ENCODE results near the gene TRMU.

The TRMU gene

DNA sequence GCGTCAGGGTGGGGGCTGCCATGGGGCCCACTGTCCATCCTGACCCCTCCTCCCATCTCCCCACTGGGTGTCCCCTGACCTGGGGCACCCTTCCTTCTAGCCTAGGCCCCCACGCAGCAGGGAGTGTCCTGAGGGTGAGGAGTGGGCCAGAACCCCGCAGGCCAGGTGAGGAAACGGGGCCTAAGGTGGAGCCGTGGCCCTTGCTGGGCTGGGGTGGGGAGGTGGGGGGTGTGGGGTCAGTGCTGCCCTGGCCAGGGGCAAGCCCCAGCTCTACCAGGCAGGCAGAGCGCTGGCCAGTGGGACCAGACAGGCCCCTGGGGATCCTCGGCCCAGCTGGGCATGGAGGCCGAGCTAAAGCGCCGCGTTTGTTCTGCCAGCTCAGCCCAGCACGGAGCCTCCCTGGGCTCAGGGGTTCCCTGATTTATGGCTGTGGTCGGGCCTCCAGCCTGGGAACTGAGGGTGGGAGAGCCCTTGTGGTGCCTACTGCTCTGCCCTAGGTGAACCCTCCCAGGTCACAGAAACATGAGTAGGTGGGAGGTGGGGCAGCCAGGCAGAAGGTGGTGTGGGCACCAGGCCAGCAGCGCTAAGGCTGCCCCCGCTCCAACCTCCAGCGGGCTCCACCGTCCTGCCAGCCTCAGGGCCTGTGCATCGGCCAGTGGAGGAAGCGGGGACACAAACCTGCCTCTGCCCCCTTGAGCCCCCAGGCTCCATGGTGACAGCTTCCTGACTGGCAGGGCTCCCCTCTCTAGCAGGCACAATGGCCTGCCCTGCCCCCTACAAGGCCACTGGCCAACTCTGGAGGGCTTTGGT, 22.4 kb downstream of the TRMU start:
- DNase-seq: no peak

DNA sequence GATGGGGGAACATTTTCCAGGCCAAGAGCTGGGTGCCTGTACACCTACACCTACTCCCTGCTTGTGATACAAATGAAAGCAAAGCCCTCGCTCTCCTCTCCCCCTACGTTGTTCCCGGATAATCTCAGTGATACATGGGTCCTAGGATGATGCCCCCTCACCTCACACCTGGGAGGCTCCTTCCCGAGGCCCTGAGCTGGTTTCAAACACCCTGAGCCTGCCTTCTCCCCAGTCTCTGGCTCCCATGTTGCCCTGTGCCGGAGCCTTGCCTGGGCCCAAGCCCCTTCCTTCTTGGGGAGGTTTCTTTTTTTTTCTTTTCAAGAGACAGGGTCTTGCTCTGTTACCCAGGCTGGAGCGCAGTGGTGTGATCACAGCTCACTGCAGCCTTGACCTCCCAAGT, 23.3 kb downstream of the TRMU start:
- no peak for DNase-seq

DNA sequence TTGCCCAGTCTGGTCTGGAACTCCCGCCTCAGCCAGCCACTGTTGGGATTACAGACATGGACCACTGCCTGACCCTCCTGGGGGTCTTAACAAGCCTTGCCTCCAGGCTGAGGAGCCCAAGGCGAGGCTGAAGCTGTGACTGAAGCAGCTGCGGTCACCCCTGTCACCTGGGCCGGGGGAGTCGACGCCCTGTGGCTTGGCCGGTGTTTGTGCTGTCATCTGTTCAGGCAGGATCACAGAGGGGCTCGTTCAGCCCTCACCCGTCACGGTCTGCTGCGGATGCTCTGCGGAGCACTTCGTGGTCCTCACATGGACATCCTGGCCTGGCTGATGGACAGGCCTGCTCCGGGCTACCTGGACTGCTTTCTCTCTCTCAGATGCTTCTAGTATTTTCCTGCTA, 23.8 kb downstream of the TRMU start:
- DNase-seq: no peak

DNA sequence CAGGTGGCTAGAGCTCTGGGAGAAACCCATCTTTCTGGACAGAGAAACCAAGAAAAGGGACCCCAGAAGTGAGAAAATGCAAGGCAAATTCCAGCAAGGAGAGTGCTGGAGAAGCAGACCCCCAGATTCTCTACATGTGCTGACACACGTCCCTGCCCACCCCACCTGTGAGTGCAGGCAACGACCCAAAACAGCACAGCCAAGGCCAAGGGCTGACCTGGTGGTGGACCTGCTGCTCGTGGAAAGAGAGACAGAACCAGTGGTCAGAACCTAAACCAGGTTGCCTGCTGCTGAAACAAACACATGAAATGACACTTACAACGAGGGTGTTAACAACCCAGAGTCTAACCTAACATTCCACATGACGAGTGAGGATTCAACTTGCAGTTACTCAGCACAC, 24.6 kb downstream of the TRMU start:
- no peak for DNase-seq

DNA sequence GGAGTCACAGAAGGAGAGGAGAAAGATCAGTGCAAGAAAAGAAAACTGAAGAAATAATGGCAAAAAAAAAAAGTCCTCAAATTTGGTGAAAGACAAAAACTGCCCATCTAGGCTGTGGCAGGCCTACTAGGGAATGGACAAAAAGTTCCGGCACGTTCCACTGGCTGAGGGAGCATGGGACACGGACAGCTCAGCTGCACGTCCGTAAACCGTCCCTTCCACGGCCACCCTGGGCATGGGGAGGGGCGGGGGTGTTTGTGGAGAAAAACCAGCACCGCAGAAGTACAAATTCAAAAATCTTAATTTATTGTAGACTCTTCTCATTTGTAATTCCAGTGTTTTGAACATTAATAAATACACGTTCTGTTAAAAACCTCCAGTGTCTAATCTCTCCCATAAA, 25.4 kb downstream of the TRMU start:
- DNase-seq: no peak

DNA sequence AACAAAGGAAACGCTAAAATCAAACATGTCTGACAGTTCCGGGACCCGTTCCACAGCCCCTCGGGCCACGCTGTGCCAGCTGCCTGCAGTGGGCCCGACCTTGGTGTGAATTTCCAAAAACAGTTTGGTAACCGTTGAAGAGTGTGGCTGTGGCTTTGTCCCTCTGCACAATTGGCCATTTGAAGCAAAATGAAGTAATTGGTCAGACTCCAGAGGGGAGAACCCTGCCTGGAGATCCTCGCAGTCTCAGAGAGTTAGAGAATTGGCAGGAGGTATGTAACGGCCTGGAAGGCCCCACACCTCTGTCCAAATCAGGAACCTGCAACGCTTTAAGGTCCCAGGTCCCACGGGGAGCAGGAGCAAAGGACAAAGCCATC, 26.3 kb downstream of the TRMU start:
- no peak for DNase-seq

DNA sequence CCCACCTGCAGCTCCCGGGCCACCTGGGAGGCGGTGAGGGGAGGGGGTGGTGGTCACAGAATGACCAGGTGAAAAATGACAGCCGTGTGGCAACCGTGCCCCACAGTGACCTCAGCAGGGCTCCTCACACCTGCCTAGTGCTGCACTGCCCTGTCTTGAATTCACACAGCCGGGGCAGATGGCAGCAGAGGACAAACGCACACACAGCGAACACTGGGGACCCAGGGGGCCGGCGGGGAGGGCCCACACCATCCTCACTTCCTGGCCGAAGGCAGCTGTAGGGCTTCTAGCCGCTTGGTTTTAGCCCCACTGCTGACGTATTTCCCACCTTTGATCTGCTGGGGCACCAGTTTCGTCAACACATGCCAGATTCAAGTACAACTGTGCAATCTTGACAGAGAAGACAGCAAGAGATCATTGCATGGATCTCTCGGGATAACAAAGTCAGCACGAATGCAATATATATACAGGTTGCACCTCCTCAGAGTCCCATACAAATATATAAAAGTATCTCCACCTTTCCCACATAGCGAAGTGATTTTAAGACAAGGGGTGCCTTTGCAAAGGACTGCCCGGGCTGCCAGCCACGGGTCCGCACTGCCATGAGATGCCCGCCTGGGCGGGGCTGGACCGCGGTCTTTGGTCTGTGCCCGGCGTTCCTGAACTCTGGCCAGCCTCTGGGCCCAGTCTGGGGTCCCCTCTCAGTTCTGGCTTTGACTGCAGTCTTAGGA, 26.9 kb downstream of the TRMU start:
- no peak for DNase-seq

DNA sequence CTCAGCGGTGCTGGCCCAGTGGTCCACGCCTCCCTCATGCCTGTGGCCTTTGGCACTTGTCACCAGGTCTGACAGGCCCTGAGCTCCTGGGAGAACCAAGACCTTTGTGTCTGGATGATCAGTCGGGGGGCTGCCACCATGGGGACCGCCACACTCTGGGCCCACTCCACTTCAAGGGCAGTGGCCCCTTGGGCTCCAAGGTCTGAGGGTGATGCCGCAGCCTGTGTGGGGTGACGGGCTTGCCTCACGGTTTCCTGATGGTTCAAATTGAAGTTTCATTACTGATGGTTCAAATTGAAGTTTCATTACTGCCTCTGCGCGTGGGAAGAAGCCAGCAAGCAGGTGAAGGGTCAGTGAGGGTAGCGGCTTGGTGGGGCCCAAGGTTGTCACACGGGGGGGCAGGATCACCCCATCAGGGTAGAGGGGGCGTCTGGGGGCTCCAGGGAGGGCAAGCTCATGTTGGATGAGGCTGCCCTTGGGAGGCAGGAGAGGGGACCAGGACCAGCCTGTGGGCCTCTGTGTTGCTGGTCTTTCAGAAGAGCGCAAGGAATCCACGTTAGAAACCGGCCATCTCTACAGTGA, 27.5 kb downstream of the TRMU start:
- DNase-seq: no peak

DNA sequence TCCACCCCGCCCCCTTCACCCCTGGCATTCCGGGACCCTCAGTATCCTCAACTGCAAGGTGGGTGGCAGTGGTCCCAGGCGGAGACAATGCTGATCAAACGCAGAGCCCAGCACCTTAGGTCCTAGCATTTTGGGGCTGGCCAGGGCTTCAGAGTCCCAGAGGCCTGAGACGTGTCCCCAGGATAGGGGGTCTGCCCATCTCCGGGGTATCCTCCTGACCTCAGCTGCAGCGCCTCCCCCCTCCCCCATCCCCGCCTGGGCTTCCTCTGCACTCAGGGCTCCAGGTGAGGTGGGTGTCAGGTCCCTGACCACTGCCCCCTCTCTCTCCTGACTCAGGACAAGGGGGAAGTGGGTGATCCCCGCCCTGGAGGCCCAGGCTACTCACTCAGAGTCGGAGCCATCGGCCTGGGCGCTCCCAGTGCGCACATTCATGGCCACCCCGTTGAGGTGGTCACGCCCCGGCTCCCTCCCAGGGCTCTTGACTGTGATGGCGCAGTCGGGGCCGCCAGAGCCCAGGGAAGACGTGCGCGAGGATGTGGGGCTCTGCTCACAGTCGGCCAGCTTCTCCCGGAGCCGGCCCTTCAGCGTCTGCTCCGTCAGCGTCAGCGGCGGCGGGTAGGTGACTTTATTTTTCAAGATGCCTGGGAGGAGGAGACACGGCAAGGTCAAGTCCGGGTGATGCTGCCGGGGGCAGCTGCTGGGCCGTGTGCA, 28.3 kb downstream of the TRMU start:
- DNase-seq: no peak

DNA sequence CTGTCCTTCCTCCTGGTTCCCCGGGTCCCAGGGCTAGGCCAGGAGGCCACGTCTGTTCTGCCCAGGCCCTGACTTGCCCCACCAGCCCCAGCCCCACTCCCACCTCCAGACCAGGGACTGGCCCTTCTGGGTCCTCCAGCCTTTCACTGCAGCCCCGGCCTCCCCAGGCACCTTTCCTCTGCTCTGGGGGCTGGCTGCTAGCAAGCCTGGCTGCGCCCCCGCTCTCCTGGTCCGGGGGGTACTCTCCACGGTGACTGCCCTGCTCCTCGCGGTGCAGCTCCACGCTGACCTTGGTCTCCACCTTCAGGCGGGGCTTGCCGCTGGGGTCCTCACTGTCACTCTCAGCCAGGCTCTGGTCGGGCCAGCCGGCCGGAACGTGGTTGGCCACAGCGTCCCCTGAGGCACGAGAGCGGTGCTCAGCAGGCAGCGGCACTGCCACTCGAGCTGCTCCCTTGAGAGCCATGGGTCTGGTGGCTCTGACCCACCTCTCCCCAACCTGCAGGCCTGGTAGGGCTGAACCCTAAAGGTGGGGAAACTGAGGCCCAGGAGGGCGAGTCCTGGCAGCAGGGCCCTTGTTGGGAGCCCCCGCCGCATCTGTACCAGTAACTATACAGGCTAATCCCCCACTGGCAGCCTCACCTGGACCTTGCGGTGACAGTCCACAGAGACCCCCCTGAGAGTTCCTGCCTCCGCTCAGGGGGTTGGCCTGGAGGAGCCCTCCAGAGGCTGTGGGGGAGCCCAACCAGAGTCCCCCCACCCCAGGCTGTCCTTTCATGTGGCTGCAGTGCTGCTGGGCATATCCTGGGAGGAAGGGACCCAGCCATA, 29.0 kb downstream of the TRMU start:
- DNase-seq: no peak

DNA sequence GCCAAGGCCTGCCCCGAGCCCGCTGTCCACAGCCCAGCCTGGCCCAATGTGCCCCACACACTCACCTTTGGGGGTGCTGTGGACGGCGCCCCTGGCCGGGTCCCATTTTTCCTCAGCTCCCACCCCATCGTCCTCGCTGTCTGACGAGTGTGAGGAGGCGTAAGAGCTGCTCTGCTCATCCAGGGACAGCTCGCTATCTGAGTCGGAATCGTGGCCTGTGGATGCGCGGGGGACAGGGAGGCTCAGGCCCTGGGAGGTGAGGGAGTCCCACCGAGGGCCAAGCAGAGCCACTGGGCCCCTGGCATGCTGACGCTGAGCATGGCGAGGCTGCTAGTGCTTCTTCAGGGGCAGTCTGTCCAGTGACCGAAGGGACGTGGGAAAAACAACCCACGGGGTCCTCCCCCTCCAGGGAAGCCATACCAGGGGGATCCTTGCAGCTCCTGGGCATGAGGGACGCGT, 29.7 kb downstream of the TRMU start:
- no peak for DNase-seq

DNA sequence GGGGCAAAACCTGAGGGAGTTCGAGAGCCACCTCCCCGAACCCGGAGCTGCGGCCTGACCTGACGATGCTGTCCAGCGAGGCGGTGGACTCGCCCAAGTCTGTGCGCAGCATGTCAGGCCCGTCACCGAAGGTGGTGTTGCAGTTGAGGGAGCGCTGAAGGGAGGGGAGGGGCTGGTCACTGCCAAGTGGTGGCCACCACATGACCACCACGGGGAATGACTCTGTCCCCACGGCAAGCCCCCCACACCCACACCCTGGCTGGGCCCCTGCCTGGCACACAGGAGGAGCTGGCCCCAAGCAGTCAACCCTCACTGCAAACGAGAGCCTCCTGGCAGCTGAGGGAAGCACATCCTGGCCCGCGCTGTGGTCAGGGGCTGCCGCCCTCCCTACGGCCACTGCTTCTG, 30.8 kb downstream of the TRMU start:
- DNase-seq: no peak

DNA sequence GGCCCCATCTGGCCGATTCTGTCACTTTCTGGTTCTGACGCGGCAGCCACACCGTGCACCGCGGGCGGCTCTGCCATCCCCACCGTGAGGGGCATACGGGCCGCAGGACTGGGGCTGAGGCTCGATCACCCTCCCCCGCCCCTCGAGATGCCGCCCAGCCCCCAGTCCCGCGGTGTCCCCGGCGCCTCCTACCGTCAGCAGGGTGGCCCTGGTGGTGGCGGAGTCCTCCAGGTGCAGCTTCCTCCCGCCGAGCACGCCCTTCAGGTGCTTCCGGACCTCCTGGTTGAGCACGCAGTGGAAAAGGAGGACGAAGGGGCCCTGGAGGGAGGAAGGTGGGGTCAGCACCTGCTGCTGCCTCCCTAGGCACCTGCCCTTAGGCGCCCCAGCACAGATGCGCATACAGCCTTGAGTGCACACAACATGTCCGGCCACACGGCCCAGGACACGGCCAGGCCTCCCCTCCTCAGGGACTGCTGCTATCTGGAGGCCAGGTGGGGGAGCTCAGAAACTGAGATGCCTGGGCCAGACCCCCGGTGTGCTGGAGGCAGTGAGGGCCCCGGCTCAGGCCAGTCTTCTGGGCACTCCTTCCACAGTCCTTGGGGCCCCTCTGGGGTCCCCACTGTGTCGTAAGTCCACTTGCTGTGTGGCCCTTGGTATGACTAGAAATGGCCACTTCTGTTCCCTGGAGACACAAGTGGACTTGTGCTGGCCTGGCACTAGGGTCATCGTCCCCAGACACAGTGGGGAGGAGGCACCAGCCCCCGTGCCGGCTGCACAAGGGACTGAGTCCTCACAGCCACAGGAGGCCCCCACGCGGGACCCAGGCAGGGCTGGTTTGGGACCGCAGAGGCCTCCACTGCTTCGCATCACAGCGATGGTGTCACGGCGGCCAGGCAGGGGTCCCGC, 31.5 kb downstream of the TRMU start:
- no peak for DNase-seq

DNA sequence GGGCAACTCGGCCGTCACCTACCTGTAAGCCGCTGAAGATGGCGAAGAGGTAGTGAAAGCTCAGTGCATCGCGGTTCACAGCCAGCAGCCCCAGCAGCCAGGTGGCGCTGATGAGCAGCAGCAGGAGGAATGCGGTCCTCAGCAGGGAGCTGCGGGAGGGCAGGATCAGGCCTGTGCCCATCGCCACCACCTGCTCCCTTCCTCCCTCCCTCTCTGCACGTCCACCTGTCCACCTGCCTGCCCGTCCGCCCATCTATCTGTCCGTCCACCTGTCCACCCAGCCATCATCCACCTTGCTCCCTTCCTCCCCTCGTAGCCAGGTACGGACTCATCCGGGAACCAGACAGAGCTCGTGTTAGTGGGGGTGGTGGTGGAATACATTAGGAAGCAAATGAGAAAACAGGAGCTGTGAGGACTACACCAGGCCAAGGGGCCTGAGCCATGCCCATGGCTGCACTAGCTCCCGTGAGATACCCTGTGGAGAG, 32.2 kb downstream of the TRMU start:
- DNase-seq: peak; percentile 59

DNA sequence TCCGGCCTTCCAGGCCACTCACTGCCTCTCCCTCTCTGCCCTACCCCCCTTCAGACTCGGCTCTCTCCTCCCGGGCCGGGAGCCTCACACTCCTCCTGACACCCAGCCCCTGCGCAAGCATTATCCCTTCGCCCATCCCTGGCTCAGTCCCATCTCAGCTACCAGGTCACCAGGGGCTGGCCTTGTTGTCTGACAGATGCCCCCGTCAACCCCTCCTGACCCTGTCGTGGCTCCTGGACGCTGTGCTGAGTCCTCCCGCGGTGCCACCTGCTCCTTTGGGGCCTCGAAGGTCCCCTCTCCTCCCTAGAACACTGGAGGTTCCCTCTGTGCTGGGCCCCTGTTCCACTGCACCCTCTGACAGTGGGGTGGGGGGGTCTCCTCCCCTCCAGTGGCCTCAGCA, 32.9 kb downstream of the TRMU start:
- no peak for DNase-seq

DNA sequence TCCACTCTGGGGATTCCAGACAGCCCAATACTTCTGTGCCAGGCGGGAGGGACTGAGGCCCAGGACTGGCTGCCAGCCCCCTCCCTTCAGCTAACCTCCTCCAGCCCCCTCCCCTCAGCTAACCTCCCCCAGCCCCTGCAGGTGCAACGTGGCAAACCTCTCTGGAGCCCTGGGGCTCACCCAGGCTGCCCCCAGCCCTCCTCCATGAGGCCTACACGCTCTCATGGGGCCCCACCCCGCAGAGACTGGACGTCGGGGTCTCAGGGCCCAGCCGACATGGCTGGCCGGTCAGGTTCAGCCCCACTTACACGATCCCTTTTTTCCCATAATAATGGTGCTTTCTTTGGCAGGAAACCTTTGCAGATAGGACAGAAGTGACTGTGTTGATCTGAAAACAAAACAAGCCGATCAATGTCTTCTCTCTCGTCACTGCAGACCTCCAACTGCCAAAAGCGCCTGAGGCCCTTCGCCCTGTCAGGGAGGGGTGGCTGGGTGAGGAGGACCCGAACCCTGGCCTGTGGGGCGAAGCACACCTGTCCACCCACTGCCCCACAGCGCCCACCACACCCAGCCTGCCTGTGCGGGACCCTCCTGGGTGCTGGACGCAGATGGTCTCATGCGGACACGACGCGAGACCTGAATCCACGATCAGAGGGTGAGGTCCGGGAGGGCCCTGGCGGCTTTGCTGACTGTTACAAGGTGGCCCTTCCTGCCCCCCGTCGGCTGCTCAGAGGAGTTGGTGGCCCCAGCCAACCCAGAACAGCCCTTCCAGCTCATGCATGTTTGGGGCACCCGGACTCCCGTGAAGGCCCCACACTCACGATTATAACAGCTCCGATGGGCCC, 33.6 kb downstream of the TRMU start:
- no peak for DNase-seq

DNA sequence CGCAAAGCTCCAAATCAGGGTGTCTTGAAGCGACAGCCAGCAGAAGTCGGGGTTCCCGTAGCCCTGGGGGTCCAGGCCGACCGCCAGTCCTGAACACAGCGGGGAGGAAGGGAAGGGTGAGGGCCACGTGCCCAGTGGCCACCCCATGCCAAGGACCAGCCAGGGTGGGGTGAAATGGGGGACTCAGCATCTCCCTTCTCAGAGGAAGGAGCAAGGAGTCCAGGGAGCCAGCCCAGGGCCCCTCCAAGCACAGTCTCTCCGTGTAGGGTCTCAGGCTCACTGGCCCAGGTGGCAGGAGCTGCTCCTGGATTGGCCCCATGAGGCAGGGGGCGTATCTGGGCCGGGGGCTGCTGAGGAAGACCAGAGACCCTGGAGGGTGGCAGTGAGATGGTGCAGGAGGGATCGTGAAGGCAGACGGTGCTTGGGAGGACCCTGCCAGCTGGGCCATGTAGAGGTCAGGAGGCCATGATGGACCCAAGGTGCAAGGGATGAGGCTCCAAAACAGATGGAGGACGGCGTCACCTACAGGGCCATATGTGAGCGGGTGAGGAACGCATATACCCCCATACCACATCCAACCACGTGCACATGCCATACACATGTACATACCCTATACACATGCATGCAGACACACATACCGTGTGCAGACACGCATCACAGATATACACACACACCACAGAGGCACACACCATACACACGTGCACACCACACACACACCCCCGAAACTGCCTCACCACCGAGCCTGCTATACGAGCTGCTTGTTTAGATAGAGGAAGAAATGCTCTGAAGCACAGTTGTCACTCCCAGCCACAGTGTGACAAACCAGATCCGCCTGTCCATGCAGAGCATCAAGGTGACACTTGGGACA, 34.4 kb downstream of the TRMU start:
- no peak for DNase-seq

DNA sequence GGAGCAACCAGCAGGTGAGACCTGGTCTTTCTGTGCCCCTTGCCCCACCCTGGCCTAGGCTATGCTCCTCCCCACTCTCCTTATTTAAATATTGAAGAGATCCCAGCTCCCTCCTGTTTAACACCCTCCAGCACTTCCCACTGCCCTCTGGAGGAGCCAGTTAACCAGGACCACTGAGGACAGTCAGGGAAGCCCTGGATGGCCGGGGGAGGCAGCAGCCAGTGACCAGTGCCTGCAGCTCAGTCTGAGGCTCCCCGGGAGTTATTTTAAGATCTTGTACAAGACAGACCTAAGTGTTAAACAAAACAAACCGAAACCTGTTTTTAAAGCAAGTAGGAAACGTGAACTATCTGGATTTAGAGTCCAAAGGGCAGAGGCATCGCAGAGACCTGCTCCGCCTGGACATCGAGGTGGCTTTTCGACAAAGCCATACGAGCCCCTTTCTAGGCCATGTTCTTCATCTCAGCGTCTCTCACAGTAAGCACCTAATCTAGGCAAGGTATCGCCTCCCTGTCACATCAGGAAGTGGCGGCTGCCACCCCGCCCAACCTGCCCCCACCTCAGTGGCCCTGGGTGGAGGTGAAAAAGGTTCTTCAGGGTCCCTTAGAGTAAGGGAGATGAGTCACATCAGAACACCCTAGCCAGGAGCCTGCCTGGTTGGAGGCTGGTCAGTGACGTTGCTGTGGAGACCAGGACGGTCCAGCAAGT, 35.2 kb downstream of the TRMU start:
- DNase-seq: no peak
